H9 (cell line): ENCODE measurements around the gene SOX13. TPM values are rescaled to one million over a fixed set of nuclear protein-coding genes. Genes with fewer than 3 reads are reported as not detected.

ENCODE experiments used
- DNase-seq: peaks from one replicate; pipeline ENCODE4 v3.0.0-alpha.2; 2017
- H2AFZ ChIP-seq: one replicate; pipeline ENCODE4 v1.6.1; 2013; ENCODE audit warnings: mild to moderate bottlenecking, low read length, control low read depth, moderate library complexity
- H2AK5ac ChIP-seq: 2 replicates; pipeline ENCODE4 v1.6.1; 2013; ENCODE audit warnings: low read length, control low read depth, mixed read lengths; ENCODE audit not compliant: insufficient read length
- H2BK120ac ChIP-seq: one replicate; pipeline ENCODE4 v1.6.1; 2013; ENCODE audit warnings: low read depth, mild to moderate bottlenecking, low read length, control low read depth, inconsistent platforms; ENCODE audit not compliant: poor library complexity, severe bottlenecking
- H2BK12ac ChIP-seq: 2 replicates; pipeline ENCODE4 v1.6.1; 2013; ENCODE audit warnings: low read length, control low read depth, mixed read lengths, low read depth; ENCODE audit not compliant: insufficient read length
- H2BK15ac ChIP-seq: 2 replicates; pipeline ENCODE4 v1.6.1; 2013; ENCODE audit warnings: low read depth, low read length, control low read depth
- H2BK20ac ChIP-seq: one replicate; pipeline ENCODE4 v1.6.1; 2013; ENCODE audit warnings: low read depth, mild to moderate bottlenecking, low read length, control low read depth, inconsistent platforms; ENCODE audit not compliant: poor library complexity, severe bottlenecking
- H2BK5ac ChIP-seq: 2 replicates; pipeline ENCODE4 v1.6.1; 2013; ENCODE audit warnings: low read length, control low read depth, mixed read lengths; ENCODE audit not compliant: insufficient read length
- H3K14ac ChIP-seq: 2 replicates; pipeline ENCODE4 v1.6.1; 2013; ENCODE audit warnings: low read length, control low read depth; ENCODE audit not compliant: insufficient read depth
- H3K18ac ChIP-seq: 2 replicates; pipeline ENCODE4 v1.6.1; 2013; ENCODE audit warnings: low read depth, mild to moderate bottlenecking, mixed read lengths, low read length, control low read depth; ENCODE audit not compliant: insufficient read length
- H3K23ac ChIP-seq: 2 replicates; pipeline ENCODE4 v1.6.1; 2013; ENCODE audit warnings: low read length, control low read depth, mixed read lengths, low read depth; ENCODE audit not compliant: insufficient read length
- H3K23me2 ChIP-seq: 2 replicates; pipeline ENCODE4 v1.6.1; 2013; ENCODE audit warnings: low read depth, mild to moderate bottlenecking, mixed read lengths, low read length, control low read depth; ENCODE audit not compliant: insufficient read length, poor library complexity, severe bottlenecking
- H3K27ac ChIP-seq: 2 replicates; pipeline ENCODE4 v1.5.1; 2013; ENCODE audit warnings: low read length, control low read depth, mixed read lengths, low read depth; ENCODE audit not compliant: insufficient read length
- H3K27me3 ChIP-seq: 2 replicates; pipeline ENCODE4 v1.6.1; 2013; ENCODE audit warnings: low read length, control low read depth, inconsistent platforms; ENCODE audit not compliant: insufficient read depth
- H3K4ac ChIP-seq: 2 replicates; pipeline ENCODE4 v1.6.1; 2013; ENCODE audit warnings: low read depth, mild to moderate bottlenecking, control low read depth, inconsistent platforms, low read length, moderate library complexity
- H3K4me1 ChIP-seq: 2 replicates; pipeline ENCODE4 v1.6.1; 2013; ENCODE audit warnings: low read length, control low read depth, inconsistent platforms; ENCODE audit not compliant: insufficient read depth
- H3K4me2 ChIP-seq: 2 replicates; pipeline ENCODE4 v1.6.1; 2013; ENCODE audit warnings: low read length, control low read depth, mixed read lengths; ENCODE audit not compliant: insufficient read length, insufficient read depth
- H3K56ac ChIP-seq: 2 replicates; pipeline ENCODE4 v1.6.1; 2013; ENCODE audit warnings: low read depth, mild to moderate bottlenecking, mixed read lengths, low read length, control low read depth; ENCODE audit not compliant: insufficient read length
- H3K79me1 ChIP-seq: 2 replicates; pipeline ENCODE4 v1.6.1; 2013; ENCODE audit warnings: low read depth, mild to moderate bottlenecking, moderate library complexity, low read length, control low read depth, inconsistent platforms; ENCODE audit not compliant: insufficient read depth, poor library complexity, severe bottlenecking
- H3K79me2 ChIP-seq: 2 replicates; pipeline ENCODE4 v1.6.1; 2013; ENCODE audit warnings: low read length, control low read depth, inconsistent platforms; ENCODE audit not compliant: insufficient read depth
- H3K9ac ChIP-seq: 2 replicates; pipeline ENCODE4 v1.6.1; 2013; ENCODE audit warnings: low read length, control low read depth, mixed read lengths; ENCODE audit not compliant: insufficient read length; ENCODE audit errors: extremely low read depth
- H3K9me3 ChIP-seq: one replicate; pipeline ENCODE4 v1.6.1; 2013; ENCODE audit warnings: low read depth, low read length, inconsistent platforms; ENCODE audit not compliant: control insufficient read depth
- H3T11ph ChIP-seq: one replicate; pipeline ENCODE4 v1.6.1; 2013; ENCODE audit warnings: mild to moderate bottlenecking, low read length, control low read depth, inconsistent platforms
- H4K20me1 ChIP-seq: one replicate; pipeline ENCODE4 v1.6.1; 2013; ENCODE audit not compliant: control insufficient read depth, insufficient read length, insufficient read depth
- H4K5ac ChIP-seq: 2 replicates; pipeline ENCODE4 v1.6.1; 2013; ENCODE audit warnings: low read depth, mild to moderate bottlenecking, mixed read lengths, low read length, control low read depth; ENCODE audit not compliant: insufficient read length
- H4K8ac ChIP-seq: replicated peaks from 2 replicates; pipeline ENCODE4 v1.6.1; 2013; ENCODE audit warnings: low read length, control low read depth, mixed read lengths, low read depth; ENCODE audit not compliant: insufficient read length
- H4K91ac ChIP-seq: 2 replicates; pipeline ENCODE4 v1.6.1; 2013; ENCODE audit warnings: low read depth, mild to moderate bottlenecking, moderate library complexity, mixed read lengths, low read length, control low read depth; ENCODE audit not compliant: insufficient read length
- H3K27ac Mint-ChIP-seq, 3 experiments: 2 replicates in 2 of 3; 3 replicates in 1 of 3; pipeline ENCODE4 v1.8.0; 2020 to 2021; ENCODE audit warnings: mixed read lengths in 3 of 3, mild to moderate bottlenecking in 1 of 3, moderate library complexity in 1 of 3
- H3K27me3 Mint-ChIP-seq: 2 replicates; pipeline ENCODE4 v1.8.0; 2021; ENCODE audit warnings: low read depth, mild to moderate bottlenecking, moderate library complexity, mixed read lengths
- H3K36me3 Mint-ChIP-seq, 3 experiments: 2 replicates in 2 of 3; 3 replicates in 1 of 3; pipeline ENCODE4 v1.8.0; 2020 to 2021; ENCODE audit warnings: low read depth in 3 of 3, mixed read lengths in 3 of 3; ENCODE audit not compliant: insufficient read depth in 1 of 3
- H3K4me1 Mint-ChIP-seq, 2 experiments: 2 replicates each; pipeline ENCODE4 v1.8.0; 2020; ENCODE audit warnings: mixed read lengths in 2 of 2
- H3K4me3 Mint-ChIP-seq, 2 experiments: 2 replicates in 1 of 2; 3 replicates in 1 of 2; pipeline ENCODE4 v1.8.0; 2020 to 2021; ENCODE audit warnings: mild to moderate bottlenecking in 2 of 2, mixed read lengths in 2 of 2, moderate library complexity in 1 of 2
- H3K9me3 Mint-ChIP-seq, 2 experiments: 2 replicates in 1 of 2; 3 replicates in 1 of 2; pipeline ENCODE4 v1.8.0; 2020; ENCODE audit warnings: mild to moderate bottlenecking in 2 of 2, mixed read lengths in 2 of 2, moderate library complexity in 1 of 2
- CTCF ChIP-seq: fragments of 200-600 bp; sonication (generic); conservative IDR thresholded peaks from 3 replicates; pipeline ENCODE4 v1.8.0; 2021; ENCODE audit warnings: antibody characterized with exemption, mild to moderate bottlenecking
- WGBS: extraction: QIAGEN DNeasy Blood & Tissue Kit; methylation state at CpG from one replicate; pipeline ENCODE4 v1.1.7; 2013; ENCODE audit warnings: missing lambda C conversion rate, low lambda C conversion rate, mixed read lengths; ENCODE audit not compliant: insufficient read length; ENCODE audit errors: extremely low coverage; 5-methylcytosine and 5-hydroxymethylcytosine counted together
- total RNA-seq: library from RNA; stranded (reverse); gene quantifications from 2 replicates; pipeline ENCODE4 v1.2.1, GENCODE V29; 2021

The SOX13 gene
- total RNA-seq, 1 experiment from 2014 or later, result 120 TPM

GRCh38 chr1:204081164-204081790 is 8.4 kb downstream of the SOX13 start:
- Histone ChIP-seq H4K91ac (no peak overlapping the region), H3K4me1 (peaks cover 37% of the 10 kb centered on the region; the same call in 1 of the 2 replicates), H4K5ac (no peak overlapping the region), H3K27me3 (no peaks in the 10 kb centered on the region), H3K23me2 (peaks cover 6% of the 10 kb centered on the region), H3K14ac (no peak overlapping the region; the same call in 1 of the 2 replicates), H3T11ph (no peak overlapping the region), H3K27ac (no peak overlapping the region), H3K9ac (no peak overlapping the region), H3K79me1 (no peaks in the 10 kb centered on the region), H2BK15ac (no peak overlapping the region), H2AFZ (no peak overlapping the region), H4K20me1 (no peaks in the 10 kb centered on the region), H4K8ac (no peak overlapping the region), H2BK120ac (no peak overlapping the region), H3K9me3 (no peaks in the 10 kb centered on the region), H3K56ac (no peak overlapping the region), H3K23ac (no peak overlapping the region), H2BK12ac (peak overlapping the region; percentile 29), H3K18ac (peak overlapping the region; percentile 36), H3K4ac (no peak overlapping the region), H2AK5ac (no peak overlapping the region), H3K79me2 (peaks cover 46% of the 10 kb centered on the region; the same call in 1 of the 2 replicates), H3K4me2 (peak overlapping the region; percentile 7), H2BK5ac (no peak overlapping the region), H2BK20ac (no peak overlapping the region)
- no peaks in the 10 kb centered on the region for H3K27me3 Mint-ChIP-seq
- H3K27ac Mint-ChIP-seq, result peak overlapping the region; percentile 98 to 100 (median 99)
- H3K9me3 Mint-ChIP-seq, result no peaks in the 10 kb centered on the region
- peak overlapping the region; percentile 57 to 77 for H3K4me3 Mint-ChIP-seq
- H3K4me1 Mint-ChIP-seq, result peaks cover 79 to 90% of the 10 kb centered on the region in 2 experiments
- no peak for DNase-seq
- TF ChIP-seq CTCF, result no peak
- peaks cover 2 to 12% (median 6%) of the 10 kb centered on the region in 3 experiments; a peak in 6 of 7 replicates for H3K36me3 Mint-ChIP-seq
- WGBS, result no CpG with 5 or more reads among the region's 13 CpGs
